ENCODE data around the gene TRIM26.

TRIM26 gene

DNA sequence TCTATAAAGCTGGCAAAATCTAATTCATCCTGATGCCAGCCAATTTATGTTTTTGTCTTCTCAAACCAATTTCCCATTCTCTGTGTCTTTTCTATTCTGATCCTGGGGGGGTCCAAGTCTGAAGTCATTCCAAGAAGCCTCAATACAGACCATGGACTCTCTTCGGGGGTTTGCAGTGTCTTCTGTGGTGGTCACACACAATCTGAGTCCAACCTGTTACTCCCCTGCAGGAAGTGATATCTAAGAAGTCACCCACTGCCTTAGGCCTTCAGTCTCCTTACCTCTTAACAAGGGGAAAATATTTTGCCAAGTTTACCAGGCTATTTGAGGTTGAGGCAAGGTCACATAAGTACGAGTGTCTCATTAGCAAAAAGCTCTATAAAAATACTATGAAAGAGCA lies 1.9 kb downstream of the TRIM26 start:
- no peak for DNase-seq (ENCODE audit: low spot score)

DNA sequence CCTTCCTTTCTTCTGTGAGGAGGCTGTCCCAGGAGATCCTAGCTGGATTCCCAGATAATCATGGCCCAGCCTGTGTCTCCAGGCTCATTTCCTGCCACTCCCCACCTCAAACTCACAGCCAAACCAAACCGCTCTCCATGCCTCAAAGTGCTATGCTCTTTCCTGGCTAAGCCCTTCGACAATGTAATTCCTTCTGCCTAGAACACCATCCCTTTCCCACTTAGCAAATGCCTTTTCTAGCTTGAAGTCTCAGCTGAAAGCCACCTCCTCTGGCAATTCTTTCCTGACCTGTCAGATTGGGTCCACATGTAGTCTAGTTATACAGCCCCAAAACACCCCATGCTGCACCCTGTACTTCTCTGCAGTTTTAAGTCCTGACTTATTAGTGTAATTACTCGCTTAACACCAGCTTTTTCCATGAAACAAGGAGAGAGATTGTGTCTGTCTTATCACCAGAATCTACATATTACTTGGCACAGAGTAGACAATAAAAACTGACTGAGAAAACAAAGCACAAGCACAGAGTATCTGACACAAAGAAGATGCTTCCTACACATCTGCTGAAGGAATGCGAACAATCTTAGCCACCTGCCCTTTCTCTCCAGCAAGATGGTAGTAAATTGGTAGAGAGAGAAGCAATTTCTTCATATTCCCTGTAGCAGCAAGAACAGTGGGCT lies 5.4 kb downstream of the TRIM26 start:
- no peak for DNase-seq (ENCODE audit: low spot score)

- DNase-seq (ENCODE audit: low spot score) = no peak
Measured at GRCh38 chr6:30206799-30207618, 6.2 kb downstream of the TRIM26 start.

- no peak for DNase-seq (ENCODE audit: low spot score)
Measured at GRCh38 chr6:30206152-30206551, 7.1 kb downstream of the TRIM26 start.

DNA sequence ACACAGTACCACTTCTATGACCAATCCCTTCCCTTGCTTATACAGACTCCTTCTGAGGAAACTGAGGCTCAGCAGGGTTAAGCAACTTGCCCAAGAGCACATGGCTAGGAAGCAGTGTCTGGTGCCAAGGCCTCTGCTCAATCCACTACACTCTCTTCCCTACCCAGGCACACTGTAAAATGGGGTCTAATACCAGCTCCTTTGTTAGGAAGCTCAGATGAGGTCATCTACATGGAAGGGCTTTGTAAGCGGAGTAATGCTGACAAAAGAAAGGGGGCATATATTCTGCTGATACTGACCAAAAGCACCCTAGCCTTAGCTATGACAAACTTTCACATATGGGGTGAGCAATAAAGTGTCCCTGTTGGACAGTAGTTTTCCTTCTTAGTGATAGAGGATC lies 9.1 kb downstream of the TRIM26 start:
- DNase-seq (ENCODE audit: low spot score) = no peak

DNA sequence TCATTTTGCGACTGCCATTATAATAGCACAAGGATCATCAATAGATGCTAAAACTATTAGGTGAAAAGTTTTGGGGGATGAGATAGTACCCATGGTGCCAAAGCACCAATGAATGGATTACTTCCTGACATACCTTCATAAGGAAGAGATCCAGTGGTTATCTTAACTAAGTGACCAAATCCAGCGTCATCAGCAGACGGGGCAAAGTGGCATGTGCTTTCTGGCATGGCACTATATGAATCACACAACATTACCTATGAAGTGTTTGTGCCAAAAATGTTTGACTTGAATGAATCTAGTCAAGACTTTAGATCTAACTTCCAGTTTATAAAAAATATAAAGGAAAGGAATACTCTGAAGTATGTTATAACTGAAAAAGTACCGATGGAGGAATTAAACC lies 10.8 kb downstream of the TRIM26 start:
- no peak for DNase-seq (ENCODE audit: low spot score)

DNA sequence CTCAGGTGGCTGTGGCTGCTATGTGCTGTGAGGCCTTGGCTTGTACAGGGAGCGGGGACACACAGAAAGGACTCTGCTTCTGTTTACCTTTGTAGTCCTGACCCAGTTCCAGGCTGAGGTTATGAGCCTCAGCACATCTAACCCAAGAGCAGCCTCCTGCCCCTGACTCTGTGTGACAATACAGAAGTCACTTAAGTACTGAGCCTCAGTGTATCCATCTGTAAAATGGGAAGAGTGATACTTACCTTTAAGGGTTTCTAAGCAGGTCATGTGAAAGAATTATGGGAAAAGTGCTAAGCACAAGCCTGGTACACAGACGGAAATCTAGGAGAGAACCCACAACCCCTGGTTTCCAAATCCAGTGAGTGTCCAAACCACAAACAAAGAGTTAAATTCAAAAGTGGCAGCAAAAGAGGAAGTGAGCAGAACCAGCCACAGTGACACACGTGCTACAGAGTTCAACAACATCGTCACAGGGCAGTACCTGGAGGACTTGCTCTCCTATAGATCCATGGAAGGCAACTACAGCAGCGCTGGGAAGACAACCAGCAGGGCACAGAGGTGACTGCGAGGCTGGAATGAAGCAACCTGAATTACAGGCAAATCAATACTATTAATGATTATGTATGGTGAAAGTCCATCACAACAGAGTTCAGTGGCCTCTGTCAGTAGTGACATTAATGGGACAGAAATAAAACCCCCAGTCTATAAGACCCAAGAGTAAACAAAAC lies 12.5 kb downstream of the TRIM26 start:
- no peak for DNase-seq (ENCODE audit: low spot score)

- no peak for DNase-seq (ENCODE audit: low spot score)
Measured at GRCh38 chr6:30198166-30199084, 14.8 kb downstream of the TRIM26 start.

DNA sequence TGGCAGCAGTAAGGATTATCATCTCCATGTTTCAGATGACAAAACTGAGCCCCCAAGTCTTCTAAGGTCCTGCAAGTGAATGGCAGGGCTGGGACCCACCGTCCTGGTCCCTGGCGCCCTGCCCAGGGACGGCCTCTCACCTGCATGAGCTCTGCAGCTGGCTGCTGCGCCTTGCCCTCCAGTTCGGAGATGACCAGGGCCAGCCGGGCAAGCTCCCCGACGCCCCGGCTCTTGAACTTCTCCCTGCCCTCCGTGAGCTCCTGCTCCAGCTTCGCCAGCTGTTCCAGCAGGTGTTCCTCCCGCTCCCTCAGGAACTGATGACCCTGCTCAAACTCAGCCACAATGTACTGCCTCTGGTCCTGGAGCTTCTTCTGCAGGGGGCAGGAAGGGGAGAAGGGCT lies 16.8 kb downstream of the TRIM26 start:
- DNase-seq (ENCODE audit: low spot score) = no peak

DNA sequence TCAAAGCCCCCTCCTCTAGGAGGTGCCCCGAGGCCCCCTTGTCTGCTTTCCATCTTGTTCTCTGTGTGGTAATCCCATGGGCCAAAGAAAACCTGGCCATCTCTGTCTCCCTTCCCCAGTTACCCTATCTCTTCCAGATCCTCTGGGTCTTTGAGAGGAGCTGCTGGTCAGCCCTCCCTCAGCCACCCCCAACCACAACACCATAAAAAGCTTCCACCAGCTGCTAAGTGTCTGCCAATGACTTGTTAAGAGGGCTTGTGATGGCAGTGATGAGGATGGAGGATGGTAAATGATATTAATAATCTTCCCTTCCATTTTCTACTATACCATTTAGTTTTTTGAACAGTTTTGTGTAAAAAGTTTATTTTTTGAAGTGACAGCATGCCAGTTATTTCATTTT lies 17.3 kb downstream of the TRIM26 start:
- DNase-seq (ENCODE audit: low spot score) = no peak

GRCh38 chr6:30194797-30195690 lies 18.2 kb downstream of the TRIM26 start:
- DNase-seq (ENCODE audit: low spot score) = no peak

DNA sequence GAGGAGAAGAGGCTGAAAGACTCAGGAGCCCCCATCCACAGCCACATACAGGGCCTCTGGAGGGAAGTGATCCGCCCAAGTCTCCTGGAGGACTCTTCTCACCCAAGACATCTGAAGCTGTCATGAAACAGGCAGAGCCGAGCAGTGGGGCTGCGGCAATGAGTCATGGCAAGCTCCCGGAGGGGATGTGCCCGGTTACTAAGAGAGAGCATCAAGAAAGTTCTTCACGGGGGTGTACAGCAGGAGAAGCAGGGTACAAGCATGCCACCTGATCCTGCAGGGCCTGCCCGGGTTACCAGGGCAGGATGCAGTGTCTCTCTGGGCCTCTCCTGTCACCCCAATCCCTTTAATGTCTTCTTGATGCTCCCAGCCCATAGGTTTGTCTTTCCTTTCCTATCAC lies 21.1 kb downstream of the TRIM26 start:
- no peak for DNase-seq (ENCODE audit: low spot score)

GRCh38 chr6:30188541-30188940 lies 24.7 kb downstream of the TRIM26 start:
- DNase-seq (ENCODE audit: low spot score) = no peak

DNA sequence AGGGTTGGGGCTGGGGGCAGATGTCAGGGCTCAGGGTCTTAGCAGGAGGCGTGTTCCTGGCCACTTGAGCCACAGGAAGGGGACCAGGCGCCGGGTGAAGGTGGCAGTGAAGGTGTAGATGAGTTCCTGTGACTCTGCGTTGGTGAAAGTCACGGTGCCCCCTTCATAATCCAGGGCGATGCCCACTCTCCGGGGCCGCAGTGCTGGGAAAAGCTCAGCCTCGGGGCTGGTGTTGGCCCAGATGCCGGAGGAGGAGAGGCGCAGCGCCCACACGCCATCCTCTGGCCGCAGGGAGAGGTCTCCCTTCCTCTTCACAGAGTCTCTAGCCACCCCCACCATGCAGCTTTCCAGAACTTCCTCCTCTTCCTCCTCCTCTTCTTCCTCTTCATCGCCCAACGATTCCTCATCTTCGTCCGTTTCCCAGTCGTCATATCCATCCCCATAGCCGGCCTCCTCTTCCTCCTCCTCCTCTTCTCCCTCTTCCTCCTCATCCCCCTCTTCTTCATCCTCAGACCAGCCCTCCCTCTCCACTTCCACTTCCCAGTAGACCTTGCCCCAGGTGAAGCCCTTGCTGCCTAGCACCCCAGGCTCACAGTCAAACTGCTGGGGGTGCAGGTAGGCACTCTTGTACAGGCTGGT lies 27.2 kb downstream of the TRIM26 start:
- DNase-seq (ENCODE audit: low spot score) = no peak

DNA sequence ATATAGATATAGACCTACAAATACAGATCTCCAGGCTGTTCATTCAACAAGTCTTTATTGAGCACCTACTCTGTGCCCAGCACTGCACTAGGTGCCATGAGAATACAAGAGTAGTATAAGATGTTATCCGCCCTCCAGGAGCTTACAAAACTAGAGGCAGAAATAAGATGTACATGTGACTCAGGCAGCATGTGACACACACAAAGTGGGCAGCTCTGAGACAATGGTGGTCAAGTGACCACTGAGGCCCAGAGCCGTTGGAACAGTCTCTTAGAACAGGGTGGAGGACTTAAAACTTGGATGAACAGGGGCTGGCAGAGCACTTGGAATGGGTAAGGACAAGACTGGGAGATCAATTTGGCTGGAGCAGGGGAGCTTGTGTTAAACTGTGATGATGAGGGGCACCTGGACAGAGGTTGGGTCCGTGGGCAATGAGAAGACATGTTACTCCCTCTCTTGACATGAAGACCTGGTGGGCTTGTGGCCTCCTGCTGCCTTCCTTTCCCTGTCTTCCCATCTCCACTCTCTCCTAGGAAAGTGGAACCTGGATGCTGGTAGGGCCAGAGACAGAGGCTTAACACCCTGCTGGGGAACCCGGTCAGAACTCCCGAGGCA lies 28.7 kb downstream of the TRIM26 start:
- DNase-seq (ENCODE audit: low spot score) = no peak

DNA sequence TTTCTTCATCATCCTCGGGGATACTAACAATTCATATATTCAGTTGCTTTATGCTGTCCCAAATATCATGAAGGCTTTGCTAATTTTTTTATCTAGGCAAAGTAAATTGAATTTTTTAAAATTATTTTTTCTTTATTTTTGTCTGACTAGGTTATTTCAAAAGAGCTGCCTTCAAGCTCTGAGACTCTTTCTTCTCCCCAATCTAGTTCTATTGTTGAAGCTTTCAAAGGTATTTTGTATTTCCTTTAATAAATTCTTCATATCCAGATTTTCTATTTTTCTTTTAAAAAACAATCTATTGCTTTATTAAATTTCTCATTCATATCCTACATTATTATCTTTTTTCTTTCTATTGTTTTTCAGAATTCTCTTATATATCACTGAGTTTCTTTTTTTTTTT lies 33.1 kb downstream of the TRIM26 start:
- DNase-seq (ENCODE audit: low spot score) = no peak

GRCh38 chr6:30178837-30179236 lies 34.4 kb downstream of the TRIM26 start:
- no peak for DNase-seq (ENCODE audit: low spot score)

DNA sequence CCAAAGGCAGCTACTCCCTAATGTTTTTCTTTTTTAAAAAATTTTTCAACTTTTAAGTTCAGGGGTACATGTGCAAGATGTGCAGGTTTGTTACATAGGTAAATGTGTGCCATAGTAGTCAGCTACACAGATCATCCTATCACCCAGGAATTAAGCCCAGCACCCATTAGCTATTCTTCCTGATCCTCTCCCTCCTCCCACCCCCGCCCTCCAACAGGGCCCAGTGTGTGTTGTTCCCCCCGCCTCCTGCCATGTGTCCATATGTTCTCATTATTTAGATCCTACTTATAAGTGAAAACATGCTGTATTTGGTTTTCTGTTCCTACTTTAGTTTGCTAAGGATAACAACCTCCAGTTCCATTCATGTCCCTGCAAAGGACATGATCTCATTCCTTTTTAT lies 37.4 kb downstream of the TRIM26 start:
- peak; percentile 57 for DNase-seq (ENCODE audit: low spot score)

GRCh38 chr6:30172681-30173080 lies 40.5 kb downstream of the TRIM26 start:
- DNase-seq (ENCODE audit: low spot score) = no peak

Data from D341Med (cell line).